ENCODE measurements around the gene ATP6V1A.

The ATP6V1A gene

GRCh38 chr3:113717308-113717707, 29.5 kb upstream of the ATP6V1A start:
- TF ChIP-seq, protein P1, sequence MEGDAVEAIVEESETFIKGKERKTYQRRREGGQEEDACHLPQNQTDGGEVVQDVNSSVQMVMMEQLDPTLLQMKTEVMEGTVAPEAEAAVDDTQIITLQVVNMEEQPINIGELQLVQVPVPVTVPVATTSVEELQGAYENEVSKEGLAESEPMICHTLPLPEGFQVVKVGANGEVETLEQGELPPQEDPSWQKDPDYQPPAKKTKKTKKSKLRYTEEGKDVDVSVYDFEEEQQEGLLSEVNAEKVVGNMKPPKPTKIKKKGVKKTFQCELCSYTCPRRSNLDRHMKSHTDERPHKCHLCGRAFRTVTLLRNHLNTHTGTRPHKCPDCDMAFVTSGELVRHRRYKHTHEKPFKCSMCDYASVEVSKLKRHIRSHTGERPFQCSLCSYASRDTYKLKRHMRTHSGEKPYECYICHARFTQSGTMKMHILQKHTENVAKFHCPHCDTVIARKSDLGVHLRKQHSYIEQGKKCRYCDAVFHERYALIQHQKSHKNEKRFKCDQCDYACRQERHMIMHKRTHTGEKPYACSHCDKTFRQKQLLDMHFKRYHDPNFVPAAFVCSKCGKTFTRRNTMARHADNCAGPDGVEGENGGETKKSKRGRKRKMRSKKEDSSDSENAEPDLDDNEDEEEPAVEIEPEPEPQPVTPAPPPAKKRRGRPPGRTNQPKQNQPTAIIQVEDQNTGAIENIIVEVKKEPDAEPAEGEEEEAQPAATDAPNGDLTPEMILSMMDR (IDR thresholded peaks at IDR 0.05; ENCODE audit: borderline replicate concordance, extremely low read depth, low read length, poor library complexity, severe bottlenecking), result no peak
- no peak for TF ChIP-seq EZH2 (IDR thresholded peaks at IDR 0.05; ENCODE audit: borderline replicate concordance, low read depth, low read length, severe bottlenecking)
- H3K36me3 ChIP-seq (ENCODE audit: insufficient read depth, low read length), result peaks cover 45% of the 10 kb centered on the region
- no peak overlapping the region for H3K4me2 ChIP-seq (ENCODE audit: insufficient read depth, low read length)
- no peak overlapping the region for H2AFZ ChIP-seq (ENCODE audit: low read depth, low read length)
- peaks cover 2% of the 10 kb centered on the region; the same call in 1 of the 2 replicates for H3K79me2 ChIP-seq (ENCODE audit: insufficient read depth, low read length)
- no peaks in the 10 kb centered on the region for H3K27me3 ChIP-seq (ENCODE audit: insufficient read depth, low read length, poor library complexity)
- H3K27ac ChIP-seq (ENCODE audit: low read length), result no peak overlapping the region
- no peaks in the 10 kb centered on the region for H3K4me1 ChIP-seq (ENCODE audit: insufficient read depth, low read length)
- ATAC-seq (ENCODE audit: insufficient read depth, low read depth), result no peak
- H4K20me1 ChIP-seq (ENCODE audit: insufficient read depth, low read length), result 0 out of 2 replicates have a peak, but pooled peaks cover 4% of the 10 kb centered on the region
- H3K9me3 ChIP-seq (ENCODE audit: insufficient read depth, low read length, severe bottlenecking), result no peaks in the 10 kb centered on the region
- DNase-seq, result no peak
- H3K4me3 ChIP-seq (ENCODE audit: low read depth in 1 of 2, low read length in 2 of 2), result no peak overlapping the region
- no peak overlapping the region for H3K9ac ChIP-seq (ENCODE audit: low read depth, low read length)

DNA sequence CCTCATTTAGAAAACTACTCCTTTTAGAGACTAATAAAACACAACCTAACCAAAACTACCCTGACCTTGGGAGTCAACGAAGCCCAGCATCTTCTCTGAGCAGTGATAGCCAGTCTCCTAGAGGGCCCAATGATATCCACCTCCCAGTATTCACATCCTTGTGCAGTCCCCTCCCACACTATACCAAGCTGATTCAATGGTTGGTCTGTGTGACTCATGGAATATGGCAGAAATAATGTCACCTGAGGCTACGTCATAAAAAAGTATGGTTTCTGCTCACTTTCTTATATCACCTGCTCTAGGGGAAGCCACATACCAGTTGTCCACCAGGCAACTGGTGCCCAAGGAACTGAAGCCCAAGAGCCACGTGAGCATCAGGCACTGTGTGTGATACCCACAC, 29.0 kb upstream of the ATP6V1A start:
- H3K36me3 ChIP-seq (ENCODE audit: insufficient read depth, low read length), result peaks cover 50% of the 10 kb centered on the region
- H3K4me1 ChIP-seq (ENCODE audit: insufficient read depth, low read length), result no peaks in the 10 kb centered on the region
- H3K4me3 ChIP-seq (ENCODE audit: low read depth in 1 of 2, low read length in 2 of 2), result no peak overlapping the region
- DNase-seq, result no peak
- TF ChIP-seq EZH2 (IDR thresholded peaks at IDR 0.05; ENCODE audit: borderline replicate concordance, low read depth, low read length, severe bottlenecking), result no peak
- TF ChIP-seq, protein P1 (IDR thresholded peaks at IDR 0.05; ENCODE audit: borderline replicate concordance, extremely low read depth, low read length, poor library complexity, severe bottlenecking), result no peak
- 0 out of 2 replicates have a peak, but pooled peaks cover 4% of the 10 kb centered on the region for H4K20me1 ChIP-seq (ENCODE audit: insufficient read depth, low read length)
- no peak overlapping the region for H3K9ac ChIP-seq (ENCODE audit: low read depth, low read length)
- H3K79me2 ChIP-seq (ENCODE audit: insufficient read depth, low read length), result peaks cover 3% of the 10 kb centered on the region; the same call in 1 of the 2 replicates
- no peak overlapping the region for H2AFZ ChIP-seq (ENCODE audit: low read depth, low read length)
- H3K4me2 ChIP-seq (ENCODE audit: insufficient read depth, low read length), result no peak overlapping the region
- no peak overlapping the region for H3K27ac ChIP-seq (ENCODE audit: low read length)
- no peaks in the 10 kb centered on the region for H3K9me3 ChIP-seq (ENCODE audit: insufficient read depth, low read length, severe bottlenecking)
- peak; percentile 39; the same call in 1 of the 3 replicates for ATAC-seq (ENCODE audit: insufficient read depth, low read depth)
- no peaks in the 10 kb centered on the region for H3K27me3 ChIP-seq (ENCODE audit: insufficient read depth, low read length, poor library complexity)

- Histone ChIP-seq H3K4me3 (ENCODE audit: low read depth in 1 of 2, low read length in 2 of 2) (no peak overlapping the region), H3K27me3 (ENCODE audit: insufficient read depth, low read length, poor library complexity) (no peaks in the 10 kb centered on the region), H3K9ac (ENCODE audit: low read depth, low read length) (no peak overlapping the region), H3K9me3 (ENCODE audit: insufficient read depth, low read length, severe bottlenecking) (no peaks in the 10 kb centered on the region), H3K4me1 (ENCODE audit: insufficient read depth, low read length) (no peaks in the 10 kb centered on the region), H3K4me2 (ENCODE audit: insufficient read depth, low read length) (no peak overlapping the region), H2AFZ (ENCODE audit: low read depth, low read length) (no peak overlapping the region), H3K36me3 (ENCODE audit: insufficient read depth, low read length) (peaks cover 63% of the 10 kb centered on the region), H4K20me1 (ENCODE audit: insufficient read depth, low read length) (peaks cover 9% of the 10 kb centered on the region; the same call in 1 of the 2 replicates), H3K27ac (ENCODE audit: low read length) (no peak overlapping the region), H3K79me2 (ENCODE audit: insufficient read depth, low read length) (peaks cover 10% of the 10 kb centered on the region)
- DNase-seq (no peak), ATAC-seq (ENCODE audit: insufficient read depth, low read depth) (no peak)
- TF ChIP-seq, protein P1 (IDR thresholded peaks at IDR 0.05; ENCODE audit: borderline replicate concordance, extremely low read depth, low read length, poor library complexity, severe bottlenecking), result no peak
- TF ChIP-seq EZH2 (IDR thresholded peaks at IDR 0.05; ENCODE audit: borderline replicate concordance, low read depth, low read length, severe bottlenecking), result no peak
These were observed 27.5 kb upstream of the ATP6V1A start for GRCh38 chr3:113719294-113719693.

Data from DND-41 (cell line).